GM04504 (cell line): ENCODE data around the gene GHRH.
A peak's percentile ranks its signal among the peaks of the same experiment; 100 is the strongest.

ENCODE experiments used
- DNase-seq: peaks from one replicate; pipeline ENCODE4 v3.0.0-alpha.2; 2012; ENCODE audit warnings: low read depth

GHRH gene, protein sequence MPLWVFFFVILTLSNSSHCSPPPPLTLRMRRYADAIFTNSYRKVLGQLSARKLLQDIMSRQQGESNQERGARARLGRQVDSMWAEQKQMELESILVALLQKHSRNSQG

DNA sequence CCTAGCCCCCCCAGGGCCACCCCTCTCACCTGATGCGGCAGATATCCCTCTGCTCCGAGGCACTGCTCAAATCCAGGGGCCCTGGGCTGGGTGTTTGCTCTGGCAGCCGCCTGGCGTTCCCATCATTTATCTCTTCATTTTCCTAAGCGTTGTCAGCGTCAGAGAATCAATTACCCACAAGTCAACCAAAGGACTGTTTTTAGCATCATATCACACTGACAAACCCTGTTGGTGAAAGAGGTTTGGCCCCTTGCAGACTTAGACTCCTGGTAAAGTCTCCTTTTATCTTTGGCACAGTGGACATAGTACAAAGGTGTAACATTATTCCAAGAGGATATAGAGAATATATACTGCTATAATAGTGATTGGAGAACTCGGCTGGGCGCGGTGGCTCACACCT is at the start of gene GHRH:
Gene GHRH, minus strand, starts transcription at position 101 of the 400 bp plus-strand sequence. CDS start 4,925 bp downstream, outside the sequence.
- no peak for DNase-seq

DNA sequence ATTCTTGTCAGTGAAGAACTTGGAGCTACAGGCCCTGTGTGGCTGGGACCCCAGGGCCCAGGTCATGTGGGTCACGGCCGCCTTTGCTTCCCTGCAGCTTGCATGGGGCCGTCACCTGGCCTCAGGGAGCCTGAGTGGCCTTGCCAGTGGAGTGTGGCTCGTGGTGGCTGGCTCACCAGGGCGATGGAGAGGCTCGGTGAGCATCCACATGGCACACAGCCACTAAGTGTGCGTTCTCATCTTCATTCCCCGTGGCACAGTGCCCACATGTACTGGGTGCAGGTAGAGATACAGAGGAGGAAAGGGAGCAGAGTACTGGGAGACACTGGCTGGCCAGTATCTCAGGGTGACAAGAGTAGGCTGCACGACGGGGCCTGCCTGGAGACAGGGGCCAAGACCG is 49.3 kb upstream of the GHRH start:
- DNase-seq: no peak

DNA sequence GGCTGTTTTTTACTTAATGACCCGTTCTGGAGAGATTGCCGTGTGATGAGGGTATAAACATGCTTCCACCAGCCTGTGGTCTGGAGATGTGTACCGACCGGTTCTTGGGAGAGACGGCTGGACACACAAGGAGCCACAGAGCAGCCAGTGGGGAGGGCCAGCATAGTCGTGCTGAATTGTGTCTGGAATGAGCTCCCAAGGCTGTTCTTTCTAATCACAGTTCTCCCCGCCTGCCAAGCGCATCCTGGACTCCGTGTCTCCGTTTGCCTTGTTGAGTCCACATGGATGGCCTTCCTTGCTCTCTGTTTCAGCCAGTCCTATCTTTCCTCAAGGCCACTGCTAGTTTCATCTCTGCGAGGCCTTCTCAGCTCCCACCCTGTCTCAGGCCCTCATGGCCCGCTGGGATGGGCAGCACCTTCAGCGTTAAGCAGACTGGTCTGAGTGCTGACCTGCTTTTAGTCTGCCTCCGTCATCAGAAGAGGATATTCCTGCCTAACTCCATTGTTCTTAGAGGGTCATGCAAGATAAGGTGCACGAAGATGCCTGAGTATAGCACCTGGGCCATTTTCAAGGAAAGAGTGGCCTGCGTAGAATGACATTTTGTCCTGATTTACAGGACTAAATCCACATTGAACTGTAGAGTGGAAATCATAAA is 48.4 kb upstream of the GHRH start:
- DNase-seq: no peak

DNA sequence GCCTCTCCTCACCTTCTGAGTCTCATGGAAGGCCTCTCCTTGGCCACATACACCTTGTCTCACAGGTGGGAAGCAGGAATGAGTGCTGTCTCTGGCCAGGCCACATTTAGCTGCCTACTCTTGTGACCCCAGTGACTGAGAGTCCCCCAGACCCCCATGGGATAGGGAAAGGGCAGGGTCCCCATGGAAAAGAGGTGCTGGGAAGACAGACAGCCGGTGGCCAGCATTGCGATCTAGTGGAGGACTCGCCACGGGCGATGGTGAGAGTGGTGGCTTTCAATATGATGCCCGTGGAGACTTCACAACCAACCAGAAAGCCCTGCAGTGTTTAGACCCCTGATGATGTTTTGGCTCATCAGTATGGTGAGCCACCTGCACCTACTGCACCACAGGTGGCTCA is 47.7 kb upstream of the GHRH start:
- no peak for DNase-seq

DNA sequence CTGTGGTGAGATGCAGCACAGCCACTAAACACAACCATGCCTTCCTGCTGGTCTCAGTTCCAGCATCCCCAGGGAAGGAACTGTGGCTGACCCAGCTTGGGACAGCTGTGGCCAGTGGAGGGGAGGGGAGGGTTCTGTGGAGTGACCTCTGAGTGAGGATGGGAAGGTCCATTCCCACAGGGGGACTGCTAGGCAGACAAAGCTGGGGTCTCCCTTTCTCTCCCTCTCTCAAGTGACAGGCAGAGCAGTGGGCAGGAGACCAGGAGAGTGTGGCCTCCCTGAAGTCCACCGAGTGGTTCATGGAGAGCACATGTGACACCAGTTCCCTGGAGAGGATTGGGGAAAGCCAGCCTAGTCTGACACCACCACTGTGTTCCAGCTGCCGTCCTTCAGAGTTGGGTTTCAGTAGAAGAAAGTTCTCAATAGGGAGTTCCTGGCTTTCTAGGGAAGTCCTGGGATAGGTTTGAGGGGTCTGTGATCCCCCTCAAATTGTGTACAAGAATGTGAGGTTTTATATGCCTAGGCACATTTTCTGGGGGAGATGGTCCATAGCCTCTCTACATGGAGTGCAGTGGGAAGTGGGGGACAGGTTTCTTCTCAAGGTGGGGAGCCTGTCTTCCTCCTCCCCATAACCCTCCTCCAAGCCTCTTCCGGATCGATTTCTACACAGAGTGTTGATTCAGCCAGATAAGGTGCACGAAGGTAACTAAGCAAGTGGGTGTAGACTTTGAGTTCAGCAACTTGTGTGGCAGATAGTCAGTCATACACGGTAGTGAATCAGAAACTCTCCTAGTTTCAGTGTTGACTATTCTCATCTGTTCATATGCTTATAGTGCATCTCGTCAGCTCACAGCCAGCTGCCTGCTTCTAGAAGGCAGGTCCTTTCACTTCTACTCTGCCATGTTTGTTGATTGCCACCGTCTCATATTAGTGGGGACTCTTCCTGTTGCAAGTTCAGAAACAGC is 46.8 kb upstream of the GHRH start:
- no peak for DNase-seq

DNA sequence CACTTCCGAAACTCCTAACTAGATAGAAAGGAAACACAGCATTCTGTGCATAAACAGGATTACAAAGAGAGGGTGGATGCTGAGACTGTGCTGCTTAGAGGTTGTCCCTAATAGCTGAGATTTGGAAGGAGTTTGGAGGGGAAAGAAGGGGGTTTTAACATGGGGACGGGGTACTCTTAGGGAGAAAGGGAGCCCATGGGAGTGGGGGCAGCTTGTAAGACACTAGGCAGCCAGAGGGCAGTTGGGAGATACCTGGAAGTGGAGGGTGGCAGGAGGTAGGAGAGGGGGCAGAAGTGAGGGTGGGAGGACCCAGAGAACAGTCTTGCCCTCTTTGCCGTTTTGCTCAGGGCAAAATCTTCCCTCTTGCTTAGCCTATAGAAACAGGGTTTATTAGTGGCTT is 44.2 kb upstream of the GHRH start:
- no peak for DNase-seq

DNA sequence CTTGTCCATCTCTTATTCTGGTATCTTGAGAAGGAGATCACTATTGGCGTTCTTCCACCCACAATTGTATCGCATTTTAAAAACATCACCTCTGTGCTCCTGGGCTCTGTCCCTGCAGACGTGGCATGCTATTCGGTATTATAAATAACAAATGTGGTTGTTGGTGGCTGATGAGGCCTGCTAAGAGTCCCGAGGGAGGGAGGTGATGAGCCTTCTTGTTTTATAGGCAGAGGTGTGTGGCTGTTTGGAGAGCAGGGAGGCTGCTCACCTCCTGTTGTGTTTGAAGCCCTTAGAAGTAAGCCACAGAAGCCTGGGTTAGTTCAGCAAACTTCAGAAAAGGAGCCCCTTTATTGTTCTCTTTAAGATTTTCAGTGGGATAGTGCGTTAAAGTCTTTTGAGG is 43.5 kb upstream of the GHRH start:
- DNase-seq: no peak

DNA sequence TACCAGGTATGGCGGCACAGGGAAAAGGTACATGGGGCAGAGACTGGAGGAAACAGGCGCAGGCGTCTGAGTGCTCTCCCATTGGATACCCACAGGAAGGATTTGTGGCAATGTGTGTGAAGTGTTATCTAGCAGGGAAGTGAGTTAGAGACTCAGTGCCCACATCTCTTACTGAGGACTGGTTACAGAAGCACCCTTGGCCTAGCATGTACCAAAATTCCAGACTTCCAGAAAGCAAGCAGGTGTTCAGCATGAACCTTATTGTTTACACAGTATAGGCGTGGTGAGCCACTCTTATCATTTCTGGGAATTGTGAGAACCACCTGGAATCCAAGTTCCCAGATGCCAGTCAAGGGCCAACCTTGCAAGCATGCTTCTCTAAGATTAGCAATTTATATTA is 42.0 kb upstream of the GHRH start:
- DNase-seq: no peak

DNA sequence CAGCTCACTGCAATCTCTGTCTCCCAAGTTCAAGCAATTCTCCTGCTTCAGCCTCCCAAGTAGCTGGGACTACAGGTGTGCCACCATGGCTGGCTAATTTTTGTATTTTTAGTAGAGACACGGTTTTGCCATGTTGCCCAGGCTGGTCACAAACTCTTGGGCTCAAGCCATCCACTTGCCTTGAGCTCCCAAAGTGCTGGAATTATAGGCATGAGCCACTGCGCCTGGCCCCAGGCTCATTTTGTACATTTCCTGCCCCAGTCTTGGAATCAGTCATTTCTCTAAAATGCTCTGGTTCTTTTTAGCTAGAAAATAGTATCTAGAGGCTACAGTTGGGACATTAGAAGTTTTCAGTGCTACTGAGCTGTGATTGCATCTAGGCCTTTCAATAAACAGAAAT is 41.4 kb upstream of the GHRH start:
- no peak for DNase-seq

DNA sequence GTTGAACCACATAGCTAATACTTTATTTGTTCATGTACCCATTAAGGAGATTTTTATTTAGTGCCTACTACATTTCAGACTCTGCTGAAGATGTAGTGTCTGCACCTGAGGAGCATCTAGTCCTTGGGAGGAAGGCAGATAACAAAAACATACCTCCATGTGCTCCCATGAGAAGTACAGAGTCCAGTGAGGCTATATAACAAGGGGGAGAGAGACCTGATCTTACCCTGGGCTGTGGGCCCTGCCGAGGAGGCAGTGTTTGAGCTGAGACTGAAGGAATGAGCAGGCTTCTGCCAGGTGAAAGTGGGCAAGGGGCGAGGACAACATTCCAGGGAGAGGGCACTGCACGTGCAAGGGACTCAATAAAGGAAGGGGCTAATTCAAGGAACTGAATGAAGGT is 39.9 kb upstream of the GHRH start:
- DNase-seq: no peak

DNA sequence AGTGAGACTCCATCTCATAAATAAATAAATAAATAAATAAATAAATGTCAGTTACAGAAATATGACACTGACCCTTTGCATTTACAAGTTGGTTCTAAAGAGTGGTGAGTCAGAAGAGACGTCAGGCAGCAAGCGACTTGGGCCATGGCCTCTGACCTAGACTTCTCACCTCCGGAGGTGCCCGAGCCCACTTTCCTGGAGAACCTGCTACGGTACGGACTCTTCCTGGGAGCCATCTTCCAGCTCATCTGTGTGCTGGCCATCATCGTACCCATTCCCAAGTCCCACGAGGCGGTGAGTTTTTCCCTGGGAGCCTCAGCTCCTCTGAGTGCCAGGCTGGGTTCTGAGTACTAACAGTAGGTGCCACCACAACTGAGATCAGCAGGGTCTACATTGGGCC is 39.5 kb upstream of the GHRH start:
- DNase-seq: no peak

DNA sequence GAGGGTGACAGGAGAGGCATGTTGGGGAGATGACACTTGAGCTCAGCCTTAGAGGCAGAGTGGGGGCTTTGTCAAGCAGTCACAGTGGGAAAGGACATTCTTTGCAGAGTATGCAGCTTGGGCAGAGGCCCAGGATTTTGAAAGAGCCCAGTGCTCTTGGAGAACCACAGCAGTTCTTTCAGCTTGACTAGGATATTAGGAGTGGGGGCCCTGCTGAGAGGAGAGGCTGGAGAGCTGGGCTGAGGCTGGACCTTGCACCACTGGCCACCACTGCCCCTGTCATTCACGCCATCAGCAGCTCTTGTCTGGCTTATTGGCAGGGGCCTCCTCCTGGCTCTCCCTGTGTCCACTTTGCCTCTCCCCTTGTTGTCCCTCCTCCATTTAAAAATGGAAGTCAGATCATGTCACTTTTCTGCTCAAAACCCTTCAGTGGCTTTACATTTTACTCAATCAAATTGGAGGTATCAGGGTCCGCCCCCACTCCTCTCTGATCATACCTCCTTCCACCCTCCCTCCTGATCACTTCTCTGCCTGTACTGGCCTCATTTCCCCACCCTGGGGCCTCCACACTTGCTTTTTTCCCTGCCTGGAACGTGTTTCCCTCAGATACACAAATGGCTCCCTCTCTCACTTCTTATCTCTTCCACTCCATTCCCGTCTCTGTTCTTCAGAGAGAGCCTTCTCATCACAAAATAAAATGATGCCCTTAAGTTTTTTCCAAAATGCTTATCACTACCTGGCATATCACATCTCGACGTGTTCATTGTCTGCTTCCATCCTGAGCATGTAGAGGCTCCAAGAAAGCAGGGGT is 38.3 kb upstream of the GHRH start:
- DNase-seq: peak; percentile 59

DNA sequence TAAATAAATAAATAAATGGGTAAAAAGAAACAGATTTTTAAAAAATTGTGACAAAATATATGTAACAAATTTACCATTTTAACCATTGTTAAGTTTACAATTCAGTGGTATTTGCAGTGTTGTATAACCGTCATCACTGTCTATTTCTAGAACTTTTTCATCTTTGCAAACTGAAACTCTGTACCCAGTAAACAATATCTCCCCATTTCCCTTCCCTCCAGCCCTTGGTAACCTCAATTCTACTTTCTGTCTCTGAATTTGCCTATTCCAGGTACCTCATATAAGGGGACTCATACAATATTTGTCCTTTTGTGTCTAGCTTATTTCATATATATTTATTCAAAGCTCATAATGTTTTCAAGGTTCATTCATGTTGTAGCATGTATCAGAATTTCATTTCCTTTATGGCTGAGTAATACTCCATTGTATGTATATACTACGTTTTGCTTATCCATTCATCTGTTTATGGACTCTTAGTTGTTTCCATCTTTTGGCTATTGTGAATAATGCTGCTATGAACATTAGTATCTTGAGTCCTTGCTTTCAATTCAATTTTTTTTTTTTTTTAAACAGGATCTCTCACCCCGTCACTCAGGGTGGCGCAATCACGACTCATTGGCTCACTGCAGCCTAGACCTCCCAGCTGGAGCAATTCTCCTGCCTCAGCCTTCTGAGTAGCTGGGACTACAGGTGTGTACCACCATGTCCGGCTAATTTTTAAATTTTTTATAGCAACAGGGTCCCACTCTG is 36.8 kb upstream of the GHRH start:
- peak; percentile 53 for DNase-seq

DNA sequence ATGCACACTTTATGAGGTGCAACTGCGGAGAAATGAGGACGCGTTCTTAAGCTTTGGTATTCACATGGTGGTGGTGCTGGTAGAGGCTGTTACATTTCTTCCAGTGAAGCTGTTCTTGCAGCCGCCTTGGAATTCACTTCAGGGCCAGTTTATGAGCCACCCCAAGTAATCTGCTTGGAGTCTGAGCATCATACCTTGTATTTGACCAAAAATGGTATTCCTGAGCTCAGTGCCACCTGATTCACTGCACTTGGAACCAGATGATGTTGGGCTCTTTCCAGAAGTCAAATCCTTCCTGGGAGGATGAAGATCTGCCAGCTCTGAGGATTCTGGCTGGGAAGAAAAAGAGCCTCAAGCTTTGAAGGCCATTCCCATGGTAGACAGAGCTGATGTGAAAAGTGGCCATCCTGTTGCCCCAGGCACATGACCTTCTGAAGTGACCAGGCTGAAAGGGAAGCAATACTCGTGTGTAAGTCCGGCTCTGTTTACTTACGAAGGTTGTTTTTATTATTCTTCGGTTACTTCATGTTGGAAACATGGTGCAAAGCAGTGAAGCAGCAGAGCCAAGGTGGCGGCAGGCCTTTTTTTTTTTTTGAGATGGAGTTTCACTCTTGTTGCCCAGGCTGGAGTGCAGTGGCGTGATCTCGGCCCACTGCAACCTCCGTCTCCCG is 35.6 kb upstream of the GHRH start:
- peak; percentile 81 for DNase-seq

DNA sequence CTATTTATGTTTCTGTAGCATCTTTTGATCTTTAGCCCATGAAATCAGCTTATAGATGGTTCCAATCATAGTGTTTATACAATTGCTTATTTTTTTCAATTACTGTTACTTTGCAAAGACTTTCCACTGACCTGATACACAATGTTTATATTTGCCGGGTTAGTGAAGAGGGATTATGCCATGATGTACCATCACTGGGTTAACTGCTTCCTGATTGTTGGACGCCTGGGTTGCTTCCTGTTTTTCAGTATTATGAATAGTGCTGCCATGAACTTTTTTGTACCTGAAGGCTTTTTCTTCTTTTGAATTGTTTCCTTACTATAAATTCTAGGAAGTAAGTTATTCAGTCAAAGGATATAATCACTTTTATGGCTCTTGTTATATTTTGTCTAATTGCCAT is 34.8 kb upstream of the GHRH start:
- DNase-seq: no peak

DNA sequence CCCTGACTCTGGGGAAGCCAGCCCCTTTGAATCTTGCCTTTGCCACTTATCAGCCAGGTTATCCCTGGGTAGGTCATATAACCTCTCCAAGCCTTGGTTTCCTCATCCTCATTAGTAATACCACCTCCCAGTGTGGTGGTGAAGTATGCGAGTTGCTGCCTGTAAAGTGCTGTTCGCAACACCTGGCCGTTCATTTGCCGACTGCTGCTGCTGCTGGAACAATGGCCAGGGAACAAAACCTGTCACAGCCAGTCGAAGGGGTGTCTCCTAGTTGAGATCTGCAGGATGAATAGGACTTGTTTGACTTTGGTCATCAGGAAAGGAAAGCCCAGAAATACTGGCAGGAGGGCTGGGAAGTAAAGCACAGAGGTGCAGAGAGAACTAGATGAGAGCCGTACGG is 34.0 kb upstream of the GHRH start:
- DNase-seq: no peak

DNA sequence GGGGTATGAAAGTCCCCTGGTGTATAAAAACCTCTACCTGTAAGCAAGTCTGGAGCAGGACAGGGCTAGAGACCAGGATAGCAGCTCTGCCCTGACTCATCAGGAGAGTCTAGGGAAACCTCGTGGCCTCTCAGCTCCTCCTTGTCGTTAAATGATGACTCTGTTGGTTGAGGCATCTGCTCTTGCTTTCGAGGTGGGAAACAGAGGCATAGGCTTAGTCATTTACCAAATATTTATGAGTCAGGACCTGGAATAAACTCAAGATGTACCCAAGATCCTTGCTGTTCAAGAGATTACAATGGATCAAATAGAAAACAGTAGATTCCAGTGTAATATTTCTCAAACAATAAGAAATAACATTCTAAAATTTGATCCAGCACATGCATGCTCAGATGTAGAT is 33.4 kb upstream of the GHRH start:
- DNase-seq: peak; percentile 97

DNA sequence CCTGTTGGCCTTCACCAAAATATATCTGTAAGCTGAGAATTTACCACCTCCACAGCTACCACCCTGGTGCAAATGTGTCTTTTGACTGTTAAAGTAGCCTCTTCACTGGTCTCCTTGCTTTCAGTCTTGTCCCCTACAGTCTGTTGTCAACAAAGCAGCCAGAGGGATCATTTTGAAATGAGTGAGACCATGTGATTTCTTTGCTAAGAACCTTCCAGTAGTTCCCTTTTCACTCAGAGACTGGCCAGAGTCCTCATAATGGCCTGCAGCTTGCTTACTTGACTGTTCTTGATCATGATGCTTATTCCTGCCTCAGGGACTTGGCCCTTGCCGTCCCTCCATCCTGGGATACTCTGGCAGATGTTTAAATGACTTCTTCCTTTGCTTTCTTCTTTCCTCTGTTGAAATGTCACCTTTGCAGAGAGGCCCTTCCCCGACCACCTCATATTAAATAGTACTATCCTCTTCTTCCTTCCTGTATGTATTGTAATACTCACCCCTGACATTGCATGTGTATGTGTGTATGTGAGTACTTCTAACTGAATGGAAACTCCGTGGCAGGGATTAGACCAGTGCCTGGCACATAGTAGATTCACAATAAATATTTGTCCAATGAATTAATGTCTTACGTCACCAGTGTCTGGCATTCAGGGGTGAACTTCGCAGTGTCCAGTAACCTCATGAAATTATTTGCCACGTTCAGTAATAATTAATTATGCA is 32.8 kb upstream of the GHRH start:
- no peak for DNase-seq

DNA sequence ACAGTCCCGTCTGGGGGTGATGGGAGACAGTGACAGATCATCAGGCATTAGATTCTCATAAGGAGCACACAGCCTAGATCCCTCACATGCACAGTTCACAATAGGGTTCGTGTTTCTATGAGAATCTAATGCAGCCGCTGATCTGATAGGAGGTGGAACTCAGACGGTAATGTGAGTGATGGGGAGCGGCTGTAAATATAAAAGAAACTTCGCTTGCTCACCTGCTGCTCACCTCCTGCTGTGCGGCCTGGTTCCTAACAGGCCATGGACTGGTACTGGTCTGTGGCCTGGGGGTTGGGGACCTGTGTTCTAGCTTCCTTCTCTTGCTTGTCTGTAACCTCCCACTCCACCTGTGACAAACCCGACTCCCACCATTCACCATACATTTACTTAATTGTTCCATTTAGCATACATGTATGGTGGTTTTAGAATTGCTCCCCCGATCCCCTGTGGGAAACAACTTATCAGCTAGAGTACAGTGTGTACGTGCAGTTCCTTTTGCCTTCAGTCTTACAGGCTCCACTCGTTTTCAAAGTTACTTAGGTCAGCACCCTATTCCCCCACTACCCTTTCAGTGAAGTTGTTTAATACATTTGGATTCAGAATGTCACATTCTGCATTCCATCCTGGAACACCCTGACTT is 31.8 kb upstream of the GHRH start:
- DNase-seq: no peak

DNA sequence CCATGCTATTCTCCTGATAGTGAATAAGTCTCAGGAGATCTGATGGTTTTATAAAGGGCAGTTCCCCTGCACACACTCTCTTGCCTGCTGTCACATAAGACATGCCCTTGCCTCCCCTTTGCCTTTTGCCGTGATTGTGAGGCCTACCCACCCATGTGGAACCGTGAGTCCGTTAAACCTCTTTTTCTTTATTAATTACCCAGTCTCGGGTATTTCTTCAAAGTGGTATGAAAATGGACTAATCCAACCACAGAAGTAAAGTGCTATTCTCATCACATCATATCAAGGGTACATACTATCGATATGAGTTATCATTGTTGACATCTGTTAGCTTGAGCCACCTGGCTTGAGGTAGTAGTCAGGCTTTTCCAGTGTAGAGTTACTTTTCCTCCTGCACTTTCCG is 30.1 kb upstream of the GHRH start:
- no peak for DNase-seq
